ENCODE measurements around the gene RAB3GAP2.
"Not testable (repeated sequence)": the region's sequence is repeated elsewhere in the genome, so short reads cannot be mapped to it uniquely, and the experiment has no call there.

Gene RAB3GAP2

GRCh38 chr1:220112600-220112999, 159.7 kb downstream of the RAB3GAP2 start:
- not testable (repeated sequence) for H3K4me3 Mint-ChIP-seq; H3K4me1 Mint-ChIP-seq; DNase-seq; ATAC-seq (replicated peaks); H3K9me3 Mint-ChIP-seq; H3K27me3 Mint-ChIP-seq; H3K27ac Mint-ChIP-seq
- peaks cover 23 to 37% of the 10 kb centered on the region in 2 donors for H3K36me3 Mint-ChIP-seq

GRCh38 chr1:220110473-220110872, 161.8 kb downstream of the RAB3GAP2 start:
- H3K9me3 Mint-ChIP-seq; H3K4me1 Mint-ChIP-seq; DNase-seq; ATAC-seq (replicated peaks); H3K27me3 Mint-ChIP-seq; H3K27ac Mint-ChIP-seq; H3K4me3 Mint-ChIP-seq: not testable (repeated sequence)
- H3K36me3 Mint-ChIP-seq: peaks cover 29 to 38% of the 10 kb centered on the region in 2 donors

- Mint-ChIP-seq H3K27me3 (no peaks in the 10 kb centered on the region), H3K27ac (no peak overlapping the region), H3K9me3 (no peaks in the 10 kb centered on the region), H3K36me3 (peaks cover 18 to 23% of the 10 kb centered on the region in 2 donors), H3K4me1 (peaks cover 7 to 18% of the 10 kb centered on the region in 2 donors), H3K4me3 (no peak overlapping the region)
- ATAC-seq (replicated peaks) (no peak), DNase-seq (no peak)
These were observed 172.4 kb downstream of the RAB3GAP2 start for GRCh38 chr1:220099826-220100225.
